SK-N-SH treated with all-trans-retinoic acid at 6 μM for 48 hours (cell line): ENCODE data around the gene DRC1.

ENCODE experiments used
- ATAC-seq: fragments of 200-7000 bp; cut with Tn5 transposase; 3 replicates; pipeline ENCODE4 v1.9.1; 2020; ENCODE audit warnings: mild to moderate bottlenecking, moderate library complexity
- CREB5 ChIP-seq: fragments of 250-450 bp; sonication (Bioruptor Pico); IDR thresholded peaks from 2 replicates; pipeline ENCODE4 v1.5.1; 2020; ENCODE audit warnings: low read depth, mild to moderate bottlenecking, moderate library complexity
- CSDC2 ChIP-seq: fragments of 250-450 bp; sonication (Bioruptor Pico); IDR thresholded peaks from 2 replicates; pipeline ENCODE4 v1.5.0; 2020; ENCODE audit warnings: mild to moderate bottlenecking, moderate library complexity
- CSRNP3 ChIP-seq: fragments of 250-450 bp; sonication (Bioruptor Pico); IDR thresholded peaks from 2 replicates; pipeline ENCODE4 v1.5.1; 2021; ENCODE audit warnings: mild to moderate bottlenecking, moderate library complexity
- ESRRG ChIP-seq: fragments of 250-450 bp; sonication (Bioruptor Pico); IDR thresholded peaks from 2 replicates; pipeline ENCODE4 v1.6.1; 2021; ENCODE audit warnings: mild to moderate bottlenecking
- GLIS3 ChIP-seq: fragments of 250-450 bp; sonication (Bioruptor Pico); IDR thresholded peaks from 2 replicates; pipeline ENCODE4 v1.5.0; 2020; ENCODE audit warnings: mild to moderate bottlenecking, moderate library complexity
- ISL1 ChIP-seq: fragments of 250-450 bp; sonication (Bioruptor Pico); IDR thresholded peaks from 2 replicates; pipeline ENCODE4 v2.1.2; 2022; ENCODE audit warnings: mild to moderate bottlenecking, moderate library complexity
- OSR1 ChIP-seq: fragments of 250-450 bp; sonication (Bioruptor Pico); IDR thresholded peaks from 2 replicates; pipeline ENCODE4 v1.8.0; 2022; ENCODE audit warnings: moderate library complexity, mild to moderate bottlenecking, inconsistent platforms
- POU6F1 ChIP-seq: fragments of 250-450 bp; sonication (Bioruptor Pico); IDR thresholded peaks from 2 replicates; pipeline ENCODE4 v1.8.0; 2021; ENCODE audit warnings: low read depth, mild to moderate bottlenecking, moderate library complexity, borderline replicate concordance
- PPARA ChIP-seq: fragments of 250-450 bp; sonication (Bioruptor Pico); IDR thresholded peaks from 2 replicates; pipeline ENCODE4 v1.5.0; 2020; ENCODE audit warnings: mild to moderate bottlenecking, borderline replicate concordance
- RARB ChIP-seq: fragments of 250-450 bp; sonication (Bioruptor Pico); IDR thresholded peaks from 2 replicates; pipeline ENCODE4 v1.8.0; 2021; ENCODE audit warnings: mild to moderate bottlenecking, moderate library complexity
- SNAI2 ChIP-seq: fragments of 250-450 bp; sonication (Bioruptor Pico); IDR thresholded peaks from 2 replicates; pipeline ENCODE4 v1.5.0; 2020; ENCODE audit warnings: mild to moderate bottlenecking, moderate library complexity
- TCF4 ChIP-seq: fragments of 250-450 bp; sonication (Bioruptor Pico); IDR thresholded peaks from 2 replicates; pipeline ENCODE4 v1.8.0; 2021; ENCODE audit warnings: mild to moderate bottlenecking, moderate library complexity, borderline replicate concordance
- TSHZ2 ChIP-seq: fragments of 250-450 bp; sonication (Bioruptor Pico); IDR thresholded peaks from 2 replicates; pipeline ENCODE4 v1.5.0; 2020; ENCODE audit warnings: mild to moderate bottlenecking, moderate library complexity
- ZC3H10 ChIP-seq: fragments of 250-450 bp; sonication (Bioruptor Pico); IDR thresholded peaks from 2 replicates; pipeline ENCODE4 v1.5.1; 2021; ENCODE audit warnings: mild to moderate bottlenecking, moderate library complexity
- ZFP3 ChIP-seq: fragments of 250-450 bp; sonication (Bioruptor Pico); IDR thresholded peaks from 2 replicates; pipeline ENCODE4 v1.5.0; 2020; ENCODE audit warnings: mild to moderate bottlenecking, moderate library complexity
- ZFP30 ChIP-seq: fragments of 450-650 bp; formaldehyde crosslinking; IDR thresholded peaks from 2 replicates; pipeline ENCODE4 v1.5.0; 2022; ENCODE audit warnings: mild to moderate bottlenecking, moderate library complexity
- ZNF70 ChIP-seq: fragments of 450-650 bp; formaldehyde crosslinking; IDR thresholded peaks from 2 replicates; pipeline ENCODE4 v1.5.0; 2020; ENCODE audit warnings: mild to moderate bottlenecking, moderate library complexity

DRC1 gene

GRCh38 chr2:26451700-26452099 lies 50.0 kb downstream of the DRC1 start:
- ATAC-seq, result no peak
- TF ChIP-seq ZFP30 (CRISPR knock-in tag) (no peak), ISL1 (CRISPR knock-in tag) (no peak), ZC3H10 (CRISPR knock-in tag) (no peak)
- TF ChIP-seq, all 23 proteins: peak for 0

- ATAC-seq, result no peak
- TF ChIP-seq CSDC2, result no peak
- TF ChIP-seq PPARA, result no peak
- no peak for TF ChIP-seq CSRNP3
- no peak for TF ChIP-seq TSHZ2 (CRISPR knock-in tag)
- TF ChIP-seq ZFP30 (CRISPR knock-in tag), result no peak
- no peak for TF ChIP-seq ESRRG (CRISPR knock-in tag)
- TF ChIP-seq POU6F1 (CRISPR knock-in tag), result no peak
- no peak for TF ChIP-seq OSR1 (CRISPR knock-in tag)
- TF ChIP-seq ZFP3 (CRISPR knock-in tag), result no peak
- TF ChIP-seq, all 23 proteins: peak for 0
These were observed 52.0 kb downstream of the DRC1 start for GRCh38 chr2:26453421-26454329.

GRCh38 chr2:26454561-26455001 lies 52.9 kb downstream of the DRC1 start:
- TF ChIP-seq POU6F1 (CRISPR knock-in tag), result no peak
- no peak for TF ChIP-seq SNAI2 (CRISPR knock-in tag)
- no peak for TF ChIP-seq ISL1 (CRISPR knock-in tag)
- TF ChIP-seq GLIS3 (CRISPR knock-in tag), result no peak
- TF ChIP-seq RARB (CRISPR knock-in tag), result no peak
- TF ChIP-seq, all 23 proteins: peak for 0
- ATAC-seq, result no peak

- no peak for ATAC-seq
- TF ChIP-seq PPARA, result no peak
These were observed 53.4 kb downstream of the DRC1 start for GRCh38 chr2:26455037-26455669.

GRCh38 chr2:26455670-26456439 lies 54.1 kb downstream of the DRC1 start:
- no peak for ATAC-seq

More at GRCh38 chr2:26455670-26456439, 54.1 kb downstream of the DRC1 start:
- TF ChIP-seq ZNF70 (CRISPR knock-in tag) (no peak), TSHZ2 (CRISPR knock-in tag) (no peak), CREB5 (CRISPR knock-in tag) (no peak), TCF4 (CRISPR knock-in tag) (no peak), POU6F1 (CRISPR knock-in tag) (no peak)
